H9 (cell line): ENCODE results near the gene PARD3. TPM values are rescaled to one million over a fixed set of nuclear protein-coding genes. Genes with fewer than 3 reads are reported as not detected.

Experiments used
- DNase-seq: peaks from one replicate; pipeline ENCODE4 v3.0.0-alpha.2; 2017
- H2AFZ ChIP-seq: one replicate; pipeline ENCODE4 v1.6.1; 2013; ENCODE audit warnings: mild to moderate bottlenecking, low read length, control low read depth, moderate library complexity
- H2AK5ac ChIP-seq: 2 replicates; pipeline ENCODE4 v1.6.1; 2013; ENCODE audit warnings: low read length, control low read depth, mixed read lengths; ENCODE audit not compliant: insufficient read length
- H2BK120ac ChIP-seq: one replicate; pipeline ENCODE4 v1.6.1; 2013; ENCODE audit warnings: low read depth, mild to moderate bottlenecking, low read length, control low read depth, inconsistent platforms; ENCODE audit not compliant: poor library complexity, severe bottlenecking
- H2BK12ac ChIP-seq: 2 replicates; pipeline ENCODE4 v1.6.1; 2013; ENCODE audit warnings: low read length, control low read depth, mixed read lengths, low read depth; ENCODE audit not compliant: insufficient read length
- H2BK15ac ChIP-seq: 2 replicates; pipeline ENCODE4 v1.6.1; 2013; ENCODE audit warnings: low read depth, low read length, control low read depth
- H2BK20ac ChIP-seq: one replicate; pipeline ENCODE4 v1.6.1; 2013; ENCODE audit warnings: low read depth, mild to moderate bottlenecking, low read length, control low read depth, inconsistent platforms; ENCODE audit not compliant: poor library complexity, severe bottlenecking
- H2BK5ac ChIP-seq: 2 replicates; pipeline ENCODE4 v1.6.1; 2013; ENCODE audit warnings: low read length, control low read depth, mixed read lengths; ENCODE audit not compliant: insufficient read length
- H3K14ac ChIP-seq: 2 replicates; pipeline ENCODE4 v1.6.1; 2013; ENCODE audit warnings: low read length, control low read depth; ENCODE audit not compliant: insufficient read depth
- H3K18ac ChIP-seq: 2 replicates; pipeline ENCODE4 v1.6.1; 2013; ENCODE audit warnings: low read depth, mild to moderate bottlenecking, mixed read lengths, low read length, control low read depth; ENCODE audit not compliant: insufficient read length
- H3K23ac ChIP-seq: 2 replicates; pipeline ENCODE4 v1.6.1; 2013; ENCODE audit warnings: low read length, control low read depth, mixed read lengths, low read depth; ENCODE audit not compliant: insufficient read length
- H3K23me2 ChIP-seq: 2 replicates; pipeline ENCODE4 v1.6.1; 2013; ENCODE audit warnings: low read depth, mild to moderate bottlenecking, mixed read lengths, low read length, control low read depth; ENCODE audit not compliant: insufficient read length, poor library complexity, severe bottlenecking
- H3K27ac ChIP-seq: 2 replicates; pipeline ENCODE4 v1.5.1; 2013; ENCODE audit warnings: low read length, control low read depth, mixed read lengths, low read depth; ENCODE audit not compliant: insufficient read length
- H3K27me3 ChIP-seq: 2 replicates; pipeline ENCODE4 v1.6.1; 2013; ENCODE audit warnings: low read length, control low read depth, inconsistent platforms; ENCODE audit not compliant: insufficient read depth
- H3K4ac ChIP-seq: 2 replicates; pipeline ENCODE4 v1.6.1; 2013; ENCODE audit warnings: low read depth, mild to moderate bottlenecking, control low read depth, inconsistent platforms, low read length, moderate library complexity
- H3K4me1 ChIP-seq: 2 replicates; pipeline ENCODE4 v1.6.1; 2013; ENCODE audit warnings: low read length, control low read depth, inconsistent platforms; ENCODE audit not compliant: insufficient read depth
- H3K4me2 ChIP-seq: 2 replicates; pipeline ENCODE4 v1.6.1; 2013; ENCODE audit warnings: low read length, control low read depth, mixed read lengths; ENCODE audit not compliant: insufficient read length, insufficient read depth
- H3K56ac ChIP-seq: 2 replicates; pipeline ENCODE4 v1.6.1; 2013; ENCODE audit warnings: low read depth, mild to moderate bottlenecking, mixed read lengths, low read length, control low read depth; ENCODE audit not compliant: insufficient read length
- H3K79me1 ChIP-seq: 2 replicates; pipeline ENCODE4 v1.6.1; 2013; ENCODE audit warnings: low read depth, mild to moderate bottlenecking, moderate library complexity, low read length, control low read depth, inconsistent platforms; ENCODE audit not compliant: insufficient read depth, poor library complexity, severe bottlenecking
- H3K79me2 ChIP-seq: 2 replicates; pipeline ENCODE4 v1.6.1; 2013; ENCODE audit warnings: low read length, control low read depth, inconsistent platforms; ENCODE audit not compliant: insufficient read depth
- H3K9ac ChIP-seq: 2 replicates; pipeline ENCODE4 v1.6.1; 2013; ENCODE audit warnings: low read length, control low read depth, mixed read lengths; ENCODE audit not compliant: insufficient read length; ENCODE audit errors: extremely low read depth
- H3K9me3 ChIP-seq: one replicate; pipeline ENCODE4 v1.6.1; 2013; ENCODE audit warnings: low read depth, low read length, inconsistent platforms; ENCODE audit not compliant: control insufficient read depth
- H3T11ph ChIP-seq: one replicate; pipeline ENCODE4 v1.6.1; 2013; ENCODE audit warnings: mild to moderate bottlenecking, low read length, control low read depth, inconsistent platforms
- H4K20me1 ChIP-seq: one replicate; pipeline ENCODE4 v1.6.1; 2013; ENCODE audit not compliant: control insufficient read depth, insufficient read length, insufficient read depth
- H4K5ac ChIP-seq: 2 replicates; pipeline ENCODE4 v1.6.1; 2013; ENCODE audit warnings: low read depth, mild to moderate bottlenecking, mixed read lengths, low read length, control low read depth; ENCODE audit not compliant: insufficient read length
- H4K8ac ChIP-seq: replicated peaks from 2 replicates; pipeline ENCODE4 v1.6.1; 2013; ENCODE audit warnings: low read length, control low read depth, mixed read lengths, low read depth; ENCODE audit not compliant: insufficient read length
- H4K91ac ChIP-seq: 2 replicates; pipeline ENCODE4 v1.6.1; 2013; ENCODE audit warnings: low read depth, mild to moderate bottlenecking, moderate library complexity, mixed read lengths, low read length, control low read depth; ENCODE audit not compliant: insufficient read length
- H3K27ac Mint-ChIP-seq, 3 experiments: 2 replicates in 2 of 3; 3 replicates in 1 of 3; pipeline ENCODE4 v1.8.0; 2020 to 2021; ENCODE audit warnings: mixed read lengths in 3 of 3, mild to moderate bottlenecking in 1 of 3, moderate library complexity in 1 of 3
- H3K27me3 Mint-ChIP-seq: 2 replicates; pipeline ENCODE4 v1.8.0; 2021; ENCODE audit warnings: low read depth, mild to moderate bottlenecking, moderate library complexity, mixed read lengths
- H3K36me3 Mint-ChIP-seq, 3 experiments: 2 replicates in 2 of 3; 3 replicates in 1 of 3; pipeline ENCODE4 v1.8.0; 2020 to 2021; ENCODE audit warnings: low read depth in 3 of 3, mixed read lengths in 3 of 3; ENCODE audit not compliant: insufficient read depth in 1 of 3
- H3K4me1 Mint-ChIP-seq, 2 experiments: 2 replicates each; pipeline ENCODE4 v1.8.0; 2020; ENCODE audit warnings: mixed read lengths in 2 of 2
- H3K4me3 Mint-ChIP-seq, 2 experiments: 2 replicates in 1 of 2; 3 replicates in 1 of 2; pipeline ENCODE4 v1.8.0; 2020 to 2021; ENCODE audit warnings: mild to moderate bottlenecking in 2 of 2, mixed read lengths in 2 of 2, moderate library complexity in 1 of 2
- H3K9me3 Mint-ChIP-seq, 2 experiments: 2 replicates in 1 of 2; 3 replicates in 1 of 2; pipeline ENCODE4 v1.8.0; 2020; ENCODE audit warnings: mild to moderate bottlenecking in 2 of 2, mixed read lengths in 2 of 2, moderate library complexity in 1 of 2
- WGBS: extraction: QIAGEN DNeasy Blood & Tissue Kit; methylation state at CpG from one replicate; pipeline ENCODE4 v1.1.7; 2013; ENCODE audit warnings: missing lambda C conversion rate, low lambda C conversion rate, mixed read lengths; ENCODE audit not compliant: insufficient read length; ENCODE audit errors: extremely low coverage; 5-methylcytosine and 5-hydroxymethylcytosine counted together
- total RNA-seq: library from RNA; stranded (reverse); gene quantifications from 2 replicates; pipeline ENCODE4 v1.2.1, GENCODE V29; 2021
- TF ChIP-seq, protein P1 (sequence below): fragments of 200-600 bp; sonication (generic); conservative IDR thresholded peaks from 3 replicates; pipeline ENCODE4 v1.8.0; 2021; ENCODE audit warnings: antibody characterized with exemption, mild to moderate bottlenecking

Gene PARD3
- total RNA-seq, 1 experiment from 2014 or later: 44.7 TPM

DNA sequence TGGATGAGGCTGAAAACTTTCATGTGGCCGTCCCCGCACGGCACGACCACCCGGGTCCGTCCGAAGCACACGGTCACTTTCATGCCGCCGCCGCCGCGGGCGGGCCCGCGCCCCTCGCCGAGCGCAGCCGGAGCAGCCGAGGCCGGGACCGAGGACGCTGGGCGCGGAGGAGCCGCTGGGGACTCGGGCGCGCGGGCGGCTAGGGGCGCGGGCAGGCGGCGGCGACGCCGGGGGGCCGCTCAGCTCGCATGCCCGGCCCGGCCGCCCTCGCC, 247 bp downstream of the PARD3 start:
- H3K27me3 ChIP-seq: peaks cover 5% of the 10 kb centered on the region; the same call in 1 of the 2 replicates
- Mint-ChIP-seq H3K36me3 (no peaks in the 10 kb centered on the region), H3K9me3 (no peaks in the 10 kb centered on the region), H3K27me3 (peaks cover 35% of the 10 kb centered on the region), H3K4me1 (peaks cover 45% of the 10 kb centered on the region in 2 experiments), H3K27ac (no peak overlapping the region), H3K4me3 (peak overlapping the region; percentile 61 to 74; a peak in 4 of 5 replicates)
- no peak overlapping the region for H2AFZ ChIP-seq
- peaks cover 14% of the 10 kb centered on the region for H3K23me2 ChIP-seq
- no peak overlapping the region for H3K23ac ChIP-seq
- no peak overlapping the region for H3K56ac ChIP-seq
- H3K14ac ChIP-seq: peak overlapping the region; percentile 89
- no peak overlapping the region for H4K8ac ChIP-seq
- no CpG with 5 or more reads among the region's 45 CpGs for WGBS
- no peak overlapping the region for H3K27ac ChIP-seq
- H2AK5ac ChIP-seq: no peak overlapping the region
- no peak overlapping the region for H3T11ph ChIP-seq
- no peak overlapping the region for H4K91ac ChIP-seq
- no peak overlapping the region for H2BK20ac ChIP-seq
- no peak overlapping the region for H3K4ac ChIP-seq
- no peak overlapping the region for H2BK5ac ChIP-seq
- no peak overlapping the region for H2BK120ac ChIP-seq
- no peak overlapping the region for H2BK15ac ChIP-seq
- H4K20me1 ChIP-seq: no peaks in the 10 kb centered on the region
- no peak overlapping the region for H2BK12ac ChIP-seq
- no peaks in the 10 kb centered on the region for H3K9me3 ChIP-seq
- peaks cover 20% of the 10 kb centered on the region; the same call in 1 of the 2 replicates for H3K79me2 ChIP-seq
- TF ChIP-seq, protein P1, sequence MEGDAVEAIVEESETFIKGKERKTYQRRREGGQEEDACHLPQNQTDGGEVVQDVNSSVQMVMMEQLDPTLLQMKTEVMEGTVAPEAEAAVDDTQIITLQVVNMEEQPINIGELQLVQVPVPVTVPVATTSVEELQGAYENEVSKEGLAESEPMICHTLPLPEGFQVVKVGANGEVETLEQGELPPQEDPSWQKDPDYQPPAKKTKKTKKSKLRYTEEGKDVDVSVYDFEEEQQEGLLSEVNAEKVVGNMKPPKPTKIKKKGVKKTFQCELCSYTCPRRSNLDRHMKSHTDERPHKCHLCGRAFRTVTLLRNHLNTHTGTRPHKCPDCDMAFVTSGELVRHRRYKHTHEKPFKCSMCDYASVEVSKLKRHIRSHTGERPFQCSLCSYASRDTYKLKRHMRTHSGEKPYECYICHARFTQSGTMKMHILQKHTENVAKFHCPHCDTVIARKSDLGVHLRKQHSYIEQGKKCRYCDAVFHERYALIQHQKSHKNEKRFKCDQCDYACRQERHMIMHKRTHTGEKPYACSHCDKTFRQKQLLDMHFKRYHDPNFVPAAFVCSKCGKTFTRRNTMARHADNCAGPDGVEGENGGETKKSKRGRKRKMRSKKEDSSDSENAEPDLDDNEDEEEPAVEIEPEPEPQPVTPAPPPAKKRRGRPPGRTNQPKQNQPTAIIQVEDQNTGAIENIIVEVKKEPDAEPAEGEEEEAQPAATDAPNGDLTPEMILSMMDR: no peak
- H3K4me1 ChIP-seq: peaks cover 6% of the 10 kb centered on the region; the same call in 1 of the 2 replicates
- DNase-seq: no peak
- H4K5ac ChIP-seq: no peak overlapping the region
- peaks cover 5% of the 10 kb centered on the region for H3K79me1 ChIP-seq
- H3K4me2 ChIP-seq: no peak overlapping the region
- H3K18ac ChIP-seq: peak overlapping the region; percentile 66
- H3K9ac ChIP-seq: peak overlapping the region; percentile 57
